SK-N-SH (cell line): ENCODE data around the gene COL20A1. TPM values are rescaled to one million over a fixed set of nuclear protein-coding genes. Genes with fewer than 3 reads are reported as not detected.

Experiments
- CTCF ChIA-PET: fragments of 300-600, 350-600 bp; formaldehyde crosslinking; extraction: SDS; loops from one replicate; lab custom pipeline; 2021; lab: Yijun Ruan, JAX
- POLR2A ChIA-PET: fragments of 350-600 bp; sonication (Branson Sonifier 250); formaldehyde crosslinking; extraction: SDS; loops from one replicate; lab custom pipeline; 2020; ENCODE audit warnings: antibody characterized with exemption, inconsistent platforms; lab: Yijun Ruan, JAX
- DNase-seq: peaks from one replicate; pipeline ENCODE4 v3.0.0; 2012
- H2AFZ ChIP-seq: fragments of 200-600 bp; sonication (generic); 2 replicates; pipeline ENCODE4 v1.8.1; 2016; ENCODE audit warnings: antibody characterized with exemption, mild to moderate bottlenecking, low read depth
- H3F3A ChIP-seq: fragments of 200-600 bp; sonication (generic); replicated peaks from 2 replicates; pipeline ENCODE3; 2016; ENCODE audit warnings: antibody characterized with exemption, mild to moderate bottlenecking; ENCODE audit not compliant: insufficient read depth
- H3K27ac ChIP-seq, 2 experiments: fragments of 200-500 bp in 1 of 2; fragments of 200-600 bp in 1 of 2; sonication (Bioruptor generic) in 1 of 2; sonication (generic), shearing (Covaris generic) in 1 of 2; 2 replicates each; pipeline versions ENCODE4 v1.5.1 to v1.6.1; 2014 to 2016; ENCODE audit warnings: low read depth in 2 of 2, inconsistent platforms in 1 of 2, low read length in 1 of 2, mild to moderate bottlenecking in 1 of 2, mixed read lengths in 1 of 2
- H3K27me3 ChIP-seq: fragments of 200-600 bp; sonication (generic), shearing (Covaris generic); 2 replicates; pipeline ENCODE4 v1.6.1; 2016; ENCODE audit warnings: mixed run types; ENCODE audit not compliant: insufficient read depth
- H3K36me3 ChIP-seq, 2 experiments: fragments of 200-500 bp in 1 of 2; fragments of 200-600 bp in 1 of 2; sonication (Bioruptor generic) in 1 of 2; sonication (generic) in 1 of 2; replicated peaks in 1 of 2; 2 replicates each; pipeline versions ENCODE3 to v1.5.1; 2014 to 2016; ENCODE audit warnings: low read length in 1 of 2, mild to moderate bottlenecking in 1 of 2; ENCODE audit not compliant: insufficient read depth in 2 of 2, control insufficient read depth in 1 of 2
- H3K4me1 ChIP-seq, 2 experiments: fragments of 200-500 bp in 1 of 2; fragments of 200-600 bp in 1 of 2; sonication (Bioruptor generic) in 1 of 2; sonication (generic), shearing (Covaris generic) in 1 of 2; 2 replicates each; pipeline versions ENCODE4 v1.5.1 to v1.6.1; 2014 to 2016; ENCODE audit warnings: low read depth in 1 of 2, low read length in 1 of 2, mixed run types in 1 of 2; ENCODE audit not compliant: insufficient read depth in 2 of 2, control insufficient read depth in 1 of 2
- H3K4me2 ChIP-seq: fragments of 200-600 bp; sonication (generic), shearing (Covaris generic); 2 replicates; pipeline ENCODE4 v1.6.1; 2017; ENCODE audit warnings: mixed run types
- H3K4me3 ChIP-seq, 2 experiments: fragments of 200-500 bp in 1 of 2; fragments of 200-600 bp in 1 of 2; sonication (Bioruptor generic) in 1 of 2; sonication (generic), shearing (Covaris generic) in 1 of 2; 2 replicates each; pipeline versions ENCODE4 v1.5.1 to v1.8.1; 2014 to 2016; ENCODE audit warnings: low read depth in 2 of 2, inconsistent platforms in 1 of 2, low read length in 1 of 2, mild to moderate bottlenecking in 1 of 2, mixed read lengths in 1 of 2, moderate library complexity in 1 of 2
- H3K79me2 ChIP-seq: fragments of 200-600 bp; sonication (generic); 2 replicates; pipeline ENCODE4 v1.8.1; 2017; ENCODE audit warnings: mild to moderate bottlenecking; ENCODE audit not compliant: insufficient read depth
- H3K9ac ChIP-seq: fragments of 200-600 bp; sonication (generic); 2 replicates; pipeline ENCODE4 v1.6.1; 2017; ENCODE audit warnings: mixed run types
- H3K9me2 ChIP-seq: fragments of 200-600 bp; sonication (generic); 2 replicates; pipeline ENCODE4 v1.6.1; 2017; ENCODE audit warnings: mixed run types
- H3K9me3 ChIP-seq: fragments of 200-600 bp; sonication (generic); 2 replicates; pipeline ENCODE4 v1.6.1; 2017; ENCODE audit warnings: mixed run types, mild to moderate bottlenecking, moderate library complexity
- H4K20me1 ChIP-seq: fragments of 200-600 bp; sonication (generic); 2 replicates; pipeline ENCODE4 v1.6.1; 2017; ENCODE audit warnings: mild to moderate bottlenecking, mixed run types; ENCODE audit not compliant: insufficient read depth
- CHD2 ChIP-seq: fragments of 150-350 bp; IDR thresholded peaks from 2 replicates; pipeline ENCODE4 v1.6.1; 2018; ENCODE audit warnings: low read length; ENCODE audit not compliant: partially characterized antibody
- CTCF ChIP-seq: fragments of 200-600 bp; sonication (generic); IDR thresholded peaks from 2 replicates; pipeline ENCODE4 v1.6.1; 2017; ENCODE audit warnings: antibody characterized with exemption, mild to moderate bottlenecking, moderate library complexity
- JUND ChIP-seq: IDR thresholded peaks from 2 replicates; pipeline ENCODE4 v1.4.0; 2012
- MAX ChIP-seq: IDR thresholded peaks from 2 replicates; pipeline ENCODE4 v1.4.0; 2012; ENCODE audit warnings: low read depth
- MEF2A ChIP-seq: IDR thresholded peaks from 2 replicates; pipeline ENCODE4 v1.4.0; 2012; ENCODE audit warnings: low read depth, borderline replicate concordance
- PBX3 ChIP-seq: IDR thresholded peaks from 2 replicates; pipeline ENCODE4; 2012
- POLR2AphosphoS5 ChIP-seq: IDR thresholded peaks from 2 replicates; pipeline ENCODE4 v1.6.1; 2012; ENCODE audit warnings: low read depth, low read length
- RCOR1 ChIP-seq: fragments of 150-350 bp; IDR thresholded peaks from 2 replicates; pipeline ENCODE4 v1.6.1; 2017; ENCODE audit warnings: antibody characterized with exemption, low read length
- REST ChIP-seq: IDR thresholded peaks from 2 replicates; pipeline ENCODE4 v1.6.1; 2012; ENCODE audit warnings: mild to moderate bottlenecking, low read depth, low read length, moderate library complexity
- RFX5 ChIP-seq: IDR thresholded peaks from 2 replicates; pipeline ENCODE4 v1.6.1; 2012; ENCODE audit warnings: mild to moderate bottlenecking, improper control_type of control experiment, low read length
- RXRA ChIP-seq: IDR thresholded peaks from 2 replicates; pipeline ENCODE4 v1.4.0; 2012; ENCODE audit warnings: low read depth, mild to moderate bottlenecking, borderline replicate concordance
- TAF1 ChIP-seq: IDR thresholded peaks from 2 replicates; pipeline ENCODE4 v1.6.1; 2012; ENCODE audit warnings: low read depth, mild to moderate bottlenecking, low read length, moderate library complexity, borderline replicate concordance
- TEAD4 ChIP-seq: IDR thresholded peaks from 2 replicates; pipeline ENCODE4 v1.4.0; 2012; ENCODE audit warnings: mild to moderate bottlenecking, borderline replicate concordance; ENCODE audit not compliant: insufficient read depth
- USF2 ChIP-seq: fragments of 150-350 bp; IDR thresholded peaks from 2 replicates; pipeline ENCODE4 v1.6.1; 2017; ENCODE audit warnings: antibody characterized with exemption, low read length, low read depth, borderline replicate concordance
- YY1 ChIP-seq: IDR thresholded peaks from 2 replicates; pipeline ENCODE4 v1.4.0; 2012; ENCODE audit warnings: low read depth, mild to moderate bottlenecking
- WGBS: methylation state at CpG from one replicate; pipeline ENCODE4 v1.1.6; 2017; ENCODE audit warnings: low lambda C conversion rate; 5-methylcytosine and 5-hydroxymethylcytosine counted together
- polyA plus RNA-seq, 3 experiments: library from polyadenylated mRNA; depleted of rRNA; stranded (reverse); fragments of >200 nt; gene quantifications; 2 replicates each; pipeline ENCODE4 v1.2.3, GENCODE V29; 2012

The COL20A1 gene
- polyA plus RNA-seq, 1 of the 3 experiments (the other 2 are of a cell fraction), result not detected

- H3K27me3 ChIP-seq, result no peaks in the 10 kb centered on the region
- no peaks in the 10 kb centered on the region for H4K20me1 ChIP-seq
- DNase-seq, result no peak
- no peak overlapping the region for H3K4me3 ChIP-seq
- H3K9me3 ChIP-seq, result no peaks in the 10 kb centered on the region
- H3K4me1 ChIP-seq, result peaks cover 0 to 4% of the 10 kb centered on the region in 2 experiments; a peak in 1 of 4 replicates
- WGBS, result 61% methylated on average over 13 of the region's 23 CpGs
- H3K79me2 ChIP-seq, result no peaks in the 10 kb centered on the region
- H3K9me2 ChIP-seq, result no peaks in the 10 kb centered on the region
- TF ChIP-seq POLR2AphosphoS5 (no peak), REST (no peak), MEF2A (no peak), TEAD4 (no peak), RCOR1 (no peak)
- TF ChIP-seq, all 33 proteins: peak for 0
- Histone ChIP-seq H2AFZ (no peak overlapping the region), H3F3A (no peaks in the 10 kb centered on the region), H3K4me2 (no peak overlapping the region), H3K36me3 (no peaks in the 10 kb centered on the region), H3K27ac (no peak overlapping the region), H3K9ac (no peak overlapping the region)
- POLR2A ChIA-PET, result interaction anchor here (0.7 kb wide), 1 partner anchor 58 kb away, joined by 3 read pairs; no protein-coding TSS in a partner anchor
- CTCF ChIA-PET, result interaction anchor here (2.4 to 3.2 kb wide), 2 partner anchors 19 to 53 kb away, joined by 21 to 26 read pairs; no protein-coding TSS in a partner anchor
Measured at GRCh38 chr20:63363013-63363957, 70.3 kb downstream of the COL20A1 start.

- Histone ChIP-seq H3K9me2 (no peaks in the 10 kb centered on the region), H3K36me3 (no peaks in the 10 kb centered on the region), H3K9me3 (no peaks in the 10 kb centered on the region), H3F3A (no peaks in the 10 kb centered on the region), H3K27me3 (no peaks in the 10 kb centered on the region), H3K9ac (no peak overlapping the region), H3K4me1 (peaks cover 0 to 4% of the 10 kb centered on the region in 2 experiments; a peak in 1 of 4 replicates), H3K79me2 (no peaks in the 10 kb centered on the region), H3K27ac (no peak overlapping the region), H3K4me3 (no peak overlapping the region), H2AFZ (no peak overlapping the region), H3K4me2 (no peak overlapping the region), H4K20me1 (no peaks in the 10 kb centered on the region)
- TF ChIP-seq RXRA (no peak), RCOR1 (no peak), PBX3 (no peak), YY1 (no peak), CHD2 (no peak), JUND (no peak), MEF2A (no peak), TAF1 (no peak), TEAD4 (no peak), USF2 (no peak), RFX5 (no peak), CTCF (no peak), MAX (no peak)
- no peak for DNase-seq
- POLR2A ChIA-PET, result interaction anchor here (0.7 kb wide), 1 partner anchor 59 kb away, joined by 3 read pairs; no protein-coding TSS in a partner anchor
- 44% methylated on average over 12 of the region's 19 CpGs for WGBS
- CTCF ChIA-PET, result interaction anchor here (2.4 to 3.2 kb wide), 2 partner anchors 18 to 54 kb away, joined by 21 to 26 read pairs; no protein-coding TSS in a partner anchor
Measured at GRCh38 chr20:63363981-63364561, 71.1 kb downstream of the COL20A1 start.
